Measurements from ENCODE around the gene CARD11.

Gene CARD11

DNA sequence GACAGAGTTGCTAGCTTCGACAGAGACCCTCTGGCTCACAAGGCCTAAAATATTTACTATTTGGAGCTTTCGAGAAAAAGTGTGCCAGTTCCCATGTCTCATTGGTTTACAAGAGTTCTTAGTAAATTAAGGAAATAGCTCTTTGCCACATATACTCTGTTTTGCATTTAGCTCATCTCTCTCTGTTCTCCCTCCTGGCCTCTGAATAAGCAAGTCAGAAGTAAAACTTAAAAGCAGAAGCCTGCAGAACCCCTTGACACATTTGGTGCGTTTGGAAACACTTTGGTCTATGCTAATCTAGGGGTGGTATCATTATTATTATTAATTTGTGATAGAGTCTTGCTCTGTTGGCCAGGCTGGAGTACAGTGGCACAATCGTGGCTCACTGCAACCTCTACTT is 6.4 kb downstream of the CARD11 start:
- peaks cover 11% of the 10 kb centered on the region for H4K20me1 ChIP-seq (ENCODE audit: insufficient read depth, low read length, poor library complexity, severe bottlenecking)
- no peak overlapping the region for H3K4me3 ChIP-seq (ENCODE audit: low read length, poor library complexity, severe bottlenecking)
- H3K4me2 ChIP-seq (ENCODE audit: low read depth, low read length, poor library complexity, severe bottlenecking) = no peak overlapping the region
- H3K27me3 ChIP-seq (ENCODE audit: insufficient read depth, low read length, poor library complexity, severe bottlenecking) = no peaks in the 10 kb centered on the region
- H3K36me3 ChIP-seq (ENCODE audit: insufficient read depth, low read length) = no peaks in the 10 kb centered on the region
- TF ChIP-seq, protein P1, sequence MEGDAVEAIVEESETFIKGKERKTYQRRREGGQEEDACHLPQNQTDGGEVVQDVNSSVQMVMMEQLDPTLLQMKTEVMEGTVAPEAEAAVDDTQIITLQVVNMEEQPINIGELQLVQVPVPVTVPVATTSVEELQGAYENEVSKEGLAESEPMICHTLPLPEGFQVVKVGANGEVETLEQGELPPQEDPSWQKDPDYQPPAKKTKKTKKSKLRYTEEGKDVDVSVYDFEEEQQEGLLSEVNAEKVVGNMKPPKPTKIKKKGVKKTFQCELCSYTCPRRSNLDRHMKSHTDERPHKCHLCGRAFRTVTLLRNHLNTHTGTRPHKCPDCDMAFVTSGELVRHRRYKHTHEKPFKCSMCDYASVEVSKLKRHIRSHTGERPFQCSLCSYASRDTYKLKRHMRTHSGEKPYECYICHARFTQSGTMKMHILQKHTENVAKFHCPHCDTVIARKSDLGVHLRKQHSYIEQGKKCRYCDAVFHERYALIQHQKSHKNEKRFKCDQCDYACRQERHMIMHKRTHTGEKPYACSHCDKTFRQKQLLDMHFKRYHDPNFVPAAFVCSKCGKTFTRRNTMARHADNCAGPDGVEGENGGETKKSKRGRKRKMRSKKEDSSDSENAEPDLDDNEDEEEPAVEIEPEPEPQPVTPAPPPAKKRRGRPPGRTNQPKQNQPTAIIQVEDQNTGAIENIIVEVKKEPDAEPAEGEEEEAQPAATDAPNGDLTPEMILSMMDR (conservative IDR thresholded peaks at IDR 0.05; ENCODE audit: low read length) = no peak
- no peak for TF ChIP-seq EZH2phosphoT487 (IDR thresholded peaks at IDR 0.05; ENCODE audit: borderline replicate concordance)
- no peaks in the 10 kb centered on the region for H3F3A ChIP-seq (ENCODE audit: low read depth)
- H2AFZ ChIP-seq (ENCODE audit: low read length) = no peak overlapping the region
- H3K9me3 ChIP-seq (ENCODE audit: insufficient read depth, low read depth, low read length) = no peaks in the 10 kb centered on the region
- no peak overlapping the region for H3K9ac ChIP-seq (ENCODE audit: low read depth, low read length, poor library complexity, severe bottlenecking)
- peaks cover 26% of the 10 kb centered on the region for H3K4me1 ChIP-seq (ENCODE audit: insufficient read depth, low read length, poor library complexity, severe bottlenecking)
- H3K9me2 ChIP-seq (replicated peaks; ENCODE audit: low read depth, low read length) = no peaks in the 10 kb centered on the region
- peaks cover 65% of the 10 kb centered on the region for H3K79me2 ChIP-seq (ENCODE audit: insufficient read depth, low read length)

DNA sequence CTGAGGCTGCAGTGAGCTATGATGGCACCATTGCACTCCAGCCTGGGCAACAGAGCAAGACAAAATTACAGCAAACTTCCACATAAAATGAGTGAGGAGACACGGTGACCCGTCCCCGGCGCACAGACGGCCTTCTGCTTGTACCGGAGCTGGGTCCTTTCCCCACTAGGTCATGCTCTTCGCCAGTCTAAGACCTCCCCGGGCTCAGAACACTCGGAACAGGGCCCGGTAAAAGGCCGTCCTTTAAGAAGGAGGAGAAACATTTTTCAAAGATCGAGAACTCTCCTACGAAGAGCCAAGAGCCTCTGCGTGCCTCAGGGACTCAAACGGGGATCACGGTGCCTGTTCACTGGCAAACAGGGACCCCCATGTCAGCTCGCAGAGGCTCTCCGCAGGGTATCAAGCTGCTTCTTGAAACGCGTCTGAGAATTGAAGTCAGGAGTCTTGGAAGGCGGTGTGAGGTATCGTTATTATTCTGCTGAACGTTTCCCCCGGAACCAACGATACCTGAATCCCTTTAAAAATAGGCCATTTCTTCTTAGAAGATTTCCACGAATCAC is 9.0 kb downstream of the CARD11 start:
- Histone ChIP-seq H3K36me3 (ENCODE audit: insufficient read depth, low read length) (peaks cover 5% of the 10 kb centered on the region; the same call in 1 of the 2 replicates), H3K9me3 (ENCODE audit: insufficient read depth, low read depth, low read length) (no peaks in the 10 kb centered on the region), H3K27me3 (ENCODE audit: insufficient read depth, low read length, poor library complexity, severe bottlenecking) (no peaks in the 10 kb centered on the region)

DNA sequence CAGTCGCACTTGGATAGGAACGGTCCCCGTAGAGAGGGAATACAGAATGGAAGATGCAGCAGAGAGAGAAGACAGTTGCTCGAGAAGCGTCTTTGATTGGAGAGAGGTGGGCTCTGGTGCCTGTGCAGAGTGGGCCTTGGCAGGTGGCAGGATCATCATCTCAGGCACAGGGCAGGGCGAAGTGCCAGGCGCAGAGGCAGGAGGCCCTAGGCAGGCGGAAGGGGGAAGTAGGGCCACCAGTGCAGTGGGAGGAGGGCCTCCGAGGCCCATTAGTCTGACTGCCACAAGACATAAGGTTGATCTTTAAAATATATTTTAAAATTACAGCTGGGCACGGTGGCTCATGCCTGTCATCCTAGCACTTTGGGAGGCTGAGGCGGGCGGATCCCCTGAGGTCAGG is 10.1 kb downstream of the CARD11 start:
- TF ChIP-seq EZH2phosphoT487 (IDR thresholded peaks at IDR 0.05; ENCODE audit: borderline replicate concordance) = no peak
- TF ChIP-seq, protein P1 (conservative IDR thresholded peaks at IDR 0.05; ENCODE audit: low read length) = no peak
- no peak overlapping the region for H3K4me3 ChIP-seq (ENCODE audit: low read length, poor library complexity, severe bottlenecking)
- H3K9me3 ChIP-seq (ENCODE audit: insufficient read depth, low read depth, low read length) = no peaks in the 10 kb centered on the region
- H3K27me3 ChIP-seq (ENCODE audit: insufficient read depth, low read length, poor library complexity, severe bottlenecking) = no peaks in the 10 kb centered on the region
- H3K9ac ChIP-seq (ENCODE audit: low read depth, low read length, poor library complexity, severe bottlenecking) = no peak overlapping the region
- H3K9me2 ChIP-seq (replicated peaks; ENCODE audit: low read depth, low read length) = no peaks in the 10 kb centered on the region
- peaks cover 45% of the 10 kb centered on the region for H3K79me2 ChIP-seq (ENCODE audit: insufficient read depth, low read length)
- no peak overlapping the region for H2AFZ ChIP-seq (ENCODE audit: low read length)
- H4K20me1 ChIP-seq (ENCODE audit: insufficient read depth, low read length, poor library complexity, severe bottlenecking) = peaks cover under 1% of the 10 kb centered on the region
- H3K4me2 ChIP-seq (ENCODE audit: low read depth, low read length, poor library complexity, severe bottlenecking) = no peak overlapping the region
- H3F3A ChIP-seq (ENCODE audit: low read depth) = no peaks in the 10 kb centered on the region
- H3K36me3 ChIP-seq (ENCODE audit: insufficient read depth, low read length) = peaks cover 5% of the 10 kb centered on the region; the same call in 1 of the 2 replicates
- H3K4me1 ChIP-seq (ENCODE audit: insufficient read depth, low read length, poor library complexity, severe bottlenecking) = peaks cover 5% of the 10 kb centered on the region

More for the DNA sequence above, 9.0 kb downstream of the CARD11 start:
- H2AFZ ChIP-seq (ENCODE audit: low read length) = no peak overlapping the region
- no peak overlapping the region for H3K4me2 ChIP-seq (ENCODE audit: low read depth, low read length, poor library complexity, severe bottlenecking)
- TF ChIP-seq, protein P1 (conservative IDR thresholded peaks at IDR 0.05; ENCODE audit: low read length) = no peak
- no peak for TF ChIP-seq EZH2phosphoT487 (IDR thresholded peaks at IDR 0.05; ENCODE audit: borderline replicate concordance)
- no peak overlapping the region for H3K4me3 ChIP-seq (ENCODE audit: low read length, poor library complexity, severe bottlenecking)
- no peaks in the 10 kb centered on the region for H3F3A ChIP-seq (ENCODE audit: low read depth)
- H3K4me1 ChIP-seq (ENCODE audit: insufficient read depth, low read length, poor library complexity, severe bottlenecking) = peaks cover 12% of the 10 kb centered on the region
- no peak overlapping the region for H3K9ac ChIP-seq (ENCODE audit: low read depth, low read length, poor library complexity, severe bottlenecking)
- peaks cover 5% of the 10 kb centered on the region for H4K20me1 ChIP-seq (ENCODE audit: insufficient read depth, low read length, poor library complexity, severe bottlenecking)
- H3K79me2 ChIP-seq (ENCODE audit: insufficient read depth, low read length) = peaks cover 45% of the 10 kb centered on the region
- H3K9me2 ChIP-seq (replicated peaks; ENCODE audit: low read depth, low read length) = no peaks in the 10 kb centered on the region
